Caco-2 (cell line): ENCODE data around the gene THOC2. TPM values are rescaled to one million over a fixed set of nuclear protein-coding genes. Genes with fewer than 3 reads are reported as not detected.

Experiments used
- BruUV-seq: library from RNA; stranded (reverse); fragments of 400-500 nt; replicated peaks from 2 replicates; lab custom pipeline; 2021; lab: Mats Ljungman, UMichigan
- CTCF ChIA-PET: fragments of 300-600 bp; sonication (Branson Sonifier 250); formaldehyde crosslinking; loops from one replicate; lab custom pipeline; 2022; ENCODE audit warnings: antibody characterized with exemption; lab: Charles Lee
- POLR2A ChIA-PET: fragments of 300-600 bp; sonication (Branson Sonifier 250); formaldehyde crosslinking; loops from one replicate; lab custom pipeline; 2022; ENCODE audit warnings: antibody characterized with exemption; lab: Charles Lee
- DNase-seq, 2 experiments: peaks; one replicate each; pipeline versions ENCODE4 v3.0.0 to v3.0.0-alpha.2; 2020 to 2022
- H3K27me3 ChIP-seq: replicated peaks from 2 replicates; pipeline ENCODE4 v1.6.0; 2011; ENCODE audit warnings: low read length; ENCODE audit not compliant: control insufficient read depth, insufficient read depth
- H3K36me3 ChIP-seq: 2 replicates; pipeline ENCODE4 v1.5.1; 2011; ENCODE audit warnings: low read length; ENCODE audit not compliant: control insufficient read depth, insufficient read depth
- H3K4me1 ChIP-seq: fragments of 250-450 bp; sonication (Bioruptor Pico); 2 replicates; pipeline ENCODE4 v1.5.1; 2020; ENCODE audit warnings: mild to moderate bottlenecking
- H3K4me3 ChIP-seq: 2 replicates; pipeline ENCODE4 v1.5.1; 2011; ENCODE audit warnings: low read depth, mild to moderate bottlenecking, control low read depth, low read length
- H3K9me3 ChIP-seq: fragments of 250-450 bp; sonication (Bioruptor Pico); 2 replicates; pipeline ENCODE4 v1.5.1; 2020; ENCODE audit warnings: mild to moderate bottlenecking, moderate library complexity
- H3K27ac Mint-ChIP-seq: one replicate; pipeline ENCODE4 v1.8.0; 2022; ENCODE audit warnings: mixed read lengths; ENCODE audit not compliant: unreplicated experiment
- H3K27me3 Mint-ChIP-seq: one replicate; pipeline ENCODE4 v1.8.0; 2022; ENCODE audit warnings: mixed read lengths; ENCODE audit not compliant: insufficient read depth, unreplicated experiment
- H3K36me3 Mint-ChIP-seq: one replicate; pipeline ENCODE4 v1.8.0; 2022; ENCODE audit warnings: mild to moderate bottlenecking, mixed read lengths; ENCODE audit not compliant: insufficient read depth, unreplicated experiment
- H3K4me1 Mint-ChIP-seq: one replicate; pipeline ENCODE4 v1.8.0; 2022; ENCODE audit warnings: low read depth, mixed read lengths; ENCODE audit not compliant: unreplicated experiment
- H3K4me3 Mint-ChIP-seq: one replicate; pipeline ENCODE4 v1.8.0; 2022; ENCODE audit warnings: mild to moderate bottlenecking, moderate library complexity, mixed read lengths; ENCODE audit not compliant: unreplicated experiment
- H3K9me3 Mint-ChIP-seq: one replicate; pipeline ENCODE4 v1.8.0; 2022; ENCODE audit warnings: mixed read lengths; ENCODE audit not compliant: unreplicated experiment
- intact Hi-C: fragments of 100-400 bp; cut with micrococcal nuclease; formaldehyde crosslinking; loops from one replicate; pipeline ENCODE4 v1.10.0; 2022; ENCODE audit not compliant: unreplicated experiment
- total RNA-seq: library from RNA; stranded (reverse); gene quantifications from 2 replicates; pipeline ENCODE4 v1.2.3, GENCODE V29; 2022
- TF ChIP-seq, protein P1 (sequence below), 2 experiments: fragments of 200-600 bp in 1 of 2; IDR thresholded peaks; 1 replicate in 1 of 2; 2 replicates in 1 of 2; pipeline versions ENCODE4 v1.5.1 to v1.8.0; 2011 to 2022; ENCODE audit warnings: antibody characterized with exemption in 1 of 2, control low read depth in 1 of 2, inconsistent platforms in 1 of 2, low read depth in 1 of 2, low read length in 1 of 2, mild to moderate bottlenecking in 1 of 2, moderate library complexity in 1 of 2; ENCODE audit not compliant: insufficient read depth in 1 of 2, severe bottlenecking in 1 of 2, unreplicated experiment in 1 of 2

THOC2 gene
- total RNA-seq, 1 experiment from 2014 or later: 85.4 TPM

DNA sequence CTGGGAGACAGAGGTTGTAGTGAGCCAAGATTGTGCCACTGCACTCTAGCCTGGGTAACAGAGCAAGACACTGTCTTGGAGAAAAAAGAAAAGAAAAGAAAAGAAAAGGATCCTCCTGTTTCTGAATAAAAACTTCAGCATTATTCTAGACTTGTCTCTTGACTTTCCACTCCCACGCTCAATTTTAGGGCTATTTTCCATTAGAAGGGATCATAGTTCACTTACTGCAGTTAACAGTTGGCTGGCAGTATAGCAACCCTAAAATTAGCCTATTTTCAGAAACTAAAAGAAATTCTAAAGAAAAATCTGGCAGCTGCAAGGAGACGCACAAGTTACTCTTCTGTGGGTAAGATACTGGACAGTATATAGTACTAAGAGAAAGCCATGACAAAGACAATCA is 28.1 kb downstream of the THOC2 start:
- H3K27ac Mint-ChIP-seq: no peak overlapping the region
- no TSS peak for BruUV-seq
- H3K36me3 Mint-ChIP-seq: peaks cover 5% of the 10 kb centered on the region
- no peaks in the 10 kb centered on the region for H3K4me1 Mint-ChIP-seq
- POLR2A ChIA-PET: no interaction called here
- no peaks in the 10 kb centered on the region for H3K36me3 ChIP-seq
- DNase-seq: no peak
- no peaks in the 10 kb centered on the region for H3K27me3 ChIP-seq
- no peaks in the 10 kb centered on the region for H3K9me3 Mint-ChIP-seq
- CTCF ChIA-PET: no interaction called here
- no peaks in the 10 kb centered on the region; the same call in 1 of the 2 replicates for H3K4me1 ChIP-seq
- H3K4me3 ChIP-seq: no peak overlapping the region
- H3K9me3 ChIP-seq: no peaks in the 10 kb centered on the region
- H3K4me3 Mint-ChIP-seq: no peak overlapping the region
- no peaks in the 10 kb centered on the region for H3K27me3 Mint-ChIP-seq
- TF ChIP-seq, protein P1, sequence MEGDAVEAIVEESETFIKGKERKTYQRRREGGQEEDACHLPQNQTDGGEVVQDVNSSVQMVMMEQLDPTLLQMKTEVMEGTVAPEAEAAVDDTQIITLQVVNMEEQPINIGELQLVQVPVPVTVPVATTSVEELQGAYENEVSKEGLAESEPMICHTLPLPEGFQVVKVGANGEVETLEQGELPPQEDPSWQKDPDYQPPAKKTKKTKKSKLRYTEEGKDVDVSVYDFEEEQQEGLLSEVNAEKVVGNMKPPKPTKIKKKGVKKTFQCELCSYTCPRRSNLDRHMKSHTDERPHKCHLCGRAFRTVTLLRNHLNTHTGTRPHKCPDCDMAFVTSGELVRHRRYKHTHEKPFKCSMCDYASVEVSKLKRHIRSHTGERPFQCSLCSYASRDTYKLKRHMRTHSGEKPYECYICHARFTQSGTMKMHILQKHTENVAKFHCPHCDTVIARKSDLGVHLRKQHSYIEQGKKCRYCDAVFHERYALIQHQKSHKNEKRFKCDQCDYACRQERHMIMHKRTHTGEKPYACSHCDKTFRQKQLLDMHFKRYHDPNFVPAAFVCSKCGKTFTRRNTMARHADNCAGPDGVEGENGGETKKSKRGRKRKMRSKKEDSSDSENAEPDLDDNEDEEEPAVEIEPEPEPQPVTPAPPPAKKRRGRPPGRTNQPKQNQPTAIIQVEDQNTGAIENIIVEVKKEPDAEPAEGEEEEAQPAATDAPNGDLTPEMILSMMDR (IDR thresholded peaks at IDR 0.05; ENCODE audit: insufficient read depth in 1 of 2, low read depth in 1 of 2, low read length in 1 of 2, severe bottlenecking in 1 of 2, unreplicated experiment in 1 of 2): no peak
- intact Hi-C loops: no loop called here

DNA sequence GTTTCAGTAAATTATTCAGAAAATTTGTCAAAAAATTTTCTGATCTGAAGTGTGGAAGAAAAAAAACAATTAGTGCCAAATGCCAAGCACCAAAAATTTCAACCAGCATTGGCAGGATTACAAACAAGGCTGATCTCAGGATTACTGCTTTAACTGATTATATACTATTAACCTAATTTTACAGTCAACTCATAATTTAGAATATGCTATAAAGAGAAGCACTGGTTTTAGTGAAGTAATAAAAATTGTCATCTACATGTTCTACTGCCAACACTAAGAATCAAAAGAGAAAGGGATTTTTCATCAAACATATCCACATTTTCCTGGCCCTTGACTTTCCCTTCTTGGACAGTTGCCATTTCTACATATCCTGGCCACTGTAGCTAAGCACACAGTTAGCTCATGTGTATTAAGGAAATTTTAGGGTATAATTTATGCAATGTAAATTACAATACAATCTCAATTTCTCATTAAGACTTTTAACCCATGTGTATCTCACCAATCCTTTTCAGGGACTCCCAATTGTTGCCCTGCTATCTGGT is 33.8 kb downstream of the THOC2 start:
- POLR2A ChIA-PET: no interaction called here
- Histone ChIP-seq H3K9me3 (no peaks in the 10 kb centered on the region), H3K4me3 (no peak overlapping the region), H3K4me1 (0 out of 2 replicates have a peak, but pooled peaks cover 5% of the 10 kb centered on the region), H3K36me3 (no peaks in the 10 kb centered on the region), H3K27me3 (no peaks in the 10 kb centered on the region)
- intact Hi-C loops: no loop called here
- BruUV-seq: no TSS peak
- DNase-seq: no peak
- H3K36me3 Mint-ChIP-seq: peaks cover 11% of the 10 kb centered on the region
- no peaks in the 10 kb centered on the region for H3K27me3 Mint-ChIP-seq
- CTCF ChIA-PET: no interaction called here
- H3K27ac Mint-ChIP-seq: no peak overlapping the region
- no peaks in the 10 kb centered on the region for H3K4me1 Mint-ChIP-seq
- TF ChIP-seq, protein P1 (IDR thresholded peaks at IDR 0.05; ENCODE audit: insufficient read depth in 1 of 2, low read depth in 1 of 2, low read length in 1 of 2, severe bottlenecking in 1 of 2, unreplicated experiment in 1 of 2): no peak
- H3K9me3 Mint-ChIP-seq: no peaks in the 10 kb centered on the region
- no peak overlapping the region for H3K4me3 Mint-ChIP-seq

DNA sequence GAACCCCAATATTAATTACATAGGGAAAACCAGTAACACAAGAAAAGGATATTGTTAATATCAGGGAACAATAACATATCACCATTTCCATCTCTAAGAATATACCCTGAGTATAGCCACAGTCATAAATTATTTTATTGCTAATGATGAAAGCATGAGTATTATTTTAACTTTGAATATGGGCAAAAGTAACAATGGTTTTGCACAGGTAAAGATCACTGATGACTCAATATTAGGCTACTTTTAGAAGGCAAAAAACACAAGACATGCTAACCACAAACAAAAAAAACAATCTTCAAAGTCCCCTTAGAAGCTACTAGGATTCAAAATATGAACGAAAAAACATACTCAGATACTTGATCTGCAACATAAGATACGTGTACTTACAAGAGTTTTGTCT is 36.5 kb downstream of the THOC2 start:
- no peak overlapping the region for H3K4me3 Mint-ChIP-seq
- no peak for DNase-seq
- Histone ChIP-seq H3K4me3 (no peak overlapping the region), H3K4me1 (0 out of 2 replicates have a peak, but pooled peaks cover 5% of the 10 kb centered on the region), H3K36me3 (no peaks in the 10 kb centered on the region), H3K27me3 (no peaks in the 10 kb centered on the region), H3K9me3 (no peaks in the 10 kb centered on the region)
- H3K9me3 Mint-ChIP-seq: no peaks in the 10 kb centered on the region
- H3K27me3 Mint-ChIP-seq: no peaks in the 10 kb centered on the region
- intact Hi-C loops: no loop called here
- TF ChIP-seq, protein P1 (IDR thresholded peaks at IDR 0.05; ENCODE audit: insufficient read depth in 1 of 2, low read depth in 1 of 2, low read length in 1 of 2, severe bottlenecking in 1 of 2, unreplicated experiment in 1 of 2): no peak
- H3K27ac Mint-ChIP-seq: no peak overlapping the region
- CTCF ChIA-PET: no interaction called here
- BruUV-seq: no TSS peak
- H3K4me1 Mint-ChIP-seq: no peaks in the 10 kb centered on the region
- peaks cover 18% of the 10 kb centered on the region for H3K36me3 Mint-ChIP-seq
- POLR2A ChIA-PET: no interaction called here
